ENCODE measurements around the gene ADAMTS14.

The ADAMTS14 gene

DNA sequence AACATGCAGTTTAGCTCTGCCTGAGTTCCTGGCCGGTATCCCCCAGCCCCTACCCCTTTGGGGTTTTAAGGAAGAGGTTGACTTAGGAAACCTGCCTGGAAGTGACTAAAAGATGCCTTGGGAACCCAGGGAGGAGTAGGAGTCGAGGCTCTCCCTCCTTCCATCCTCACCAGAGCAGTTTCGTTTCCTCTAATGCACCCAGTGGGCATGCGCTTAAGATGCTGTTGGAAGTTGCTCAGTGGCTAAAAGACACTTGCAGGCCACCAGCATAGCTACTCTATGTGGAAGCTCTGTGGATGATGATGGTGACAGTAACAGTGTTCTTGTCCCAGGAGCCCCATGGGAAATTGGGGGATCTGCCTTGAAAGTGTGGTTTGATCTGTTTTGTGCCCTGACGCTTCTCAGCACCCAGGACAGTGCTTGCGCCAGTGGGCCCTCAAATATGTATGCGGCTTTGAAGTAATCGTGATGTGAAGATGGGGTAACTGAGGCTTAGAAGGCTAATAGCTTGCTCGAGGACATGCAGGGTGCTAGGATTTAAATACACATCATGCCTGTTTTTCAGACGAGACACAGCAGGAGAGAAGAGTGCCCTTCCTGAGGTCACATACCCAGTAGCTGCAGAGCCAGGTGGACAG, 80.8 kb downstream of the ADAMTS14 start:
- no peak overlapping the region for H3K27ac ChIP-seq (ENCODE audit: low read length)
- H3K36me3 ChIP-seq (ENCODE audit: insufficient read depth, low read length): no peaks in the 10 kb centered on the region
- DNase-seq: no peak

DNA sequence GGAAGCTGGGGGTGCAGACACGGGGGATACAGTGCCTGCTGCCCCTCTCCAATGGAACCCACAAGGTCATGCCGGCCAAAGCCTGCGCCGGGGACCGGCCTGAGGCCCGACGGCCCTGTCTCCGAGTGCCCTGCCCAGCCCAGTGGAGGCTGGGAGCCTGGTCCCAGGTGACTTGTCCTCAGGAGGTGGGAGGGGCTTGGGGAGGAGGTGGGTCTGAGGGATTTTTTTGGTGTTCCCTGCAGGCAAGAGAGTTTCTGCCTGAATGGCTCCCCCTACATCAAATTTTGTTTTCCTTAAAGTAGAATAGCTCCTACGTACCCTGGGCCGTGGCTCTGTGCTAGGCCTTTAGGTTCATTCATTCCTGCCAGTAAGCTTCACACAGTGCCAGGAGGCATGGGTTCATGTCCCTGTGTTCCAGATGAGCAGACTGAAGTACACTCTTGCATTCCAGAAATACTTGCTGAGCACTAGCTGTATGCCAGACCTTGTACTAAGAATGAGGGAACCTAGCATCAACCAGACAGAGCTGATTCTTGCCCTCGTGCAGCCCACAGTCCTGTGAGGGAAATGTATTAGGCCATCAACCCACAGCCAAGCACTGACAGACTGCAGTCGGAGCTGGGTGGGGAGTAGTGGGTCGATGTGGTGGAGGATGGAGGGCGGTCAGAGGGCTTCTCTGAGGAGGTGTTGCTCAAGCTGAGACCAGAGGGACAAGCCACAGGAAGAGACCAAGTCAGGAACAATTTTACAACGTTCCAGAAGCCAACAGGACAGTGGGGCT, 81.7 kb downstream of the ADAMTS14 start:
- ATAC-seq (ENCODE audit: insufficient read depth, low read depth) (no peak), DNase-seq (no peak)
- Histone ChIP-seq H3K4me3 (ENCODE audit: low read depth in 1 of 2, low read length in 2 of 2) (no peak overlapping the region), H4K20me1 (ENCODE audit: insufficient read depth, low read length) (no peaks in the 10 kb centered on the region), H3K9me3 (ENCODE audit: insufficient read depth, low read length, severe bottlenecking) (no peaks in the 10 kb centered on the region), H3K4me1 (ENCODE audit: insufficient read depth, low read length) (peaks cover 4% of the 10 kb centered on the region; the same call in 1 of the 2 replicates), H3K36me3 (ENCODE audit: insufficient read depth, low read length) (no peaks in the 10 kb centered on the region), H2AFZ (ENCODE audit: low read depth, low read length) (no peak overlapping the region), H3K27ac (ENCODE audit: low read length) (no peak overlapping the region), H3K9ac (ENCODE audit: low read depth, low read length) (no peak overlapping the region), H3K79me2 (ENCODE audit: insufficient read depth, low read length) (no peaks in the 10 kb centered on the region), H3K27me3 (ENCODE audit: insufficient read depth, low read length, poor library complexity) (no peaks in the 10 kb centered on the region), H3K4me2 (ENCODE audit: insufficient read depth, low read length) (no peak overlapping the region)
- TF ChIP-seq, protein P1, sequence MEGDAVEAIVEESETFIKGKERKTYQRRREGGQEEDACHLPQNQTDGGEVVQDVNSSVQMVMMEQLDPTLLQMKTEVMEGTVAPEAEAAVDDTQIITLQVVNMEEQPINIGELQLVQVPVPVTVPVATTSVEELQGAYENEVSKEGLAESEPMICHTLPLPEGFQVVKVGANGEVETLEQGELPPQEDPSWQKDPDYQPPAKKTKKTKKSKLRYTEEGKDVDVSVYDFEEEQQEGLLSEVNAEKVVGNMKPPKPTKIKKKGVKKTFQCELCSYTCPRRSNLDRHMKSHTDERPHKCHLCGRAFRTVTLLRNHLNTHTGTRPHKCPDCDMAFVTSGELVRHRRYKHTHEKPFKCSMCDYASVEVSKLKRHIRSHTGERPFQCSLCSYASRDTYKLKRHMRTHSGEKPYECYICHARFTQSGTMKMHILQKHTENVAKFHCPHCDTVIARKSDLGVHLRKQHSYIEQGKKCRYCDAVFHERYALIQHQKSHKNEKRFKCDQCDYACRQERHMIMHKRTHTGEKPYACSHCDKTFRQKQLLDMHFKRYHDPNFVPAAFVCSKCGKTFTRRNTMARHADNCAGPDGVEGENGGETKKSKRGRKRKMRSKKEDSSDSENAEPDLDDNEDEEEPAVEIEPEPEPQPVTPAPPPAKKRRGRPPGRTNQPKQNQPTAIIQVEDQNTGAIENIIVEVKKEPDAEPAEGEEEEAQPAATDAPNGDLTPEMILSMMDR (IDR thresholded peaks at IDR 0.05; ENCODE audit: borderline replicate concordance, extremely low read depth, low read length, poor library complexity, severe bottlenecking): no peak
- TF ChIP-seq EZH2 (IDR thresholded peaks at IDR 0.05; ENCODE audit: borderline replicate concordance, low read depth, low read length, severe bottlenecking): no peak

More for the DNA sequence above, 80.8 kb downstream of the ADAMTS14 start:
- no peak for TF ChIP-seq EZH2 (IDR thresholded peaks at IDR 0.05; ENCODE audit: borderline replicate concordance, low read depth, low read length, severe bottlenecking)
- TF ChIP-seq, protein P1 (IDR thresholded peaks at IDR 0.05; ENCODE audit: borderline replicate concordance, extremely low read depth, low read length, poor library complexity, severe bottlenecking): no peak
- ATAC-seq (ENCODE audit: insufficient read depth, low read depth): no peak
- Histone ChIP-seq H3K27me3 (ENCODE audit: insufficient read depth, low read length, poor library complexity) (no peaks in the 10 kb centered on the region), H3K79me2 (ENCODE audit: insufficient read depth, low read length) (no peaks in the 10 kb centered on the region), H3K9ac (ENCODE audit: low read depth, low read length) (no peak overlapping the region), H2AFZ (ENCODE audit: low read depth, low read length) (no peak overlapping the region), H3K9me3 (ENCODE audit: insufficient read depth, low read length, severe bottlenecking) (no peaks in the 10 kb centered on the region), H4K20me1 (ENCODE audit: insufficient read depth, low read length) (no peaks in the 10 kb centered on the region), H3K4me2 (ENCODE audit: insufficient read depth, low read length) (no peak overlapping the region), H3K4me3 (ENCODE audit: low read depth in 1 of 2, low read length in 2 of 2) (no peak overlapping the region), H3K4me1 (ENCODE audit: insufficient read depth, low read length) (no peaks in the 10 kb centered on the region)

DNA sequence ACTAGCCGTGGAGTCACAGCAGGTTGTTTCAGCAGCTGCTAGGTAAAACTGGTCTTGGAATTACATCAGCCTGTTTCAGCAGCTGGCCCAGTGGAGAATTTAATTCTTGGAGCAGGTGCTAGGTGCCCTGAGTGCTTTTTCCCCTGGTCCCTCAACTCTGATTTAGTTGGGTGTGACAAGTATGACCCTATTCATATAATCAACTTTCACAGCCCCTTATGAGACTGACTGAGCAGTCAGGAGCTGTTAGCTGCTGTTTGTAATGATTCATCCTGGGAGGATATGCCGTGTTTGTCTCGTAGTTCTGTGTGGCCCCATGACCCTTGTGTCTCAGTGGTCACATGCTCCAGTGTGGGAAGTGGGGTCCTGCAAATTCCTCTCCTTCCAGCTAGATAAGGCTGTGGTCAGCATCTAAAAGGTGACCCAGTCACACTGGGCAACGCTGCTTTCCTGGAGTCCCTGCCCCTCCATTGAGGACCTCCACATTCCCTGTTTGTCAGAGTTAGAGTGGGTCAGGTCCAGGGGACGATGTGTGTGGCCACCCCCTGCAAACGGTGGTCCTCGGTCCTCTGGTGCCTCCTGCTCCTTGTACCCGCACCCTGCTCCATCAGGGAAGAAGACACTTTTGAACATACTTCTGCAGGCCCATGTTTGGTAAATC, 84.5 kb downstream of the ADAMTS14 start:
- Histone ChIP-seq H3K9me3 (ENCODE audit: insufficient read depth, low read length, severe bottlenecking) (no peaks in the 10 kb centered on the region), H3K27ac (ENCODE audit: low read length) (no peak overlapping the region), H3K4me3 (ENCODE audit: low read depth in 1 of 2, low read length in 2 of 2) (no peak overlapping the region), H4K20me1 (ENCODE audit: insufficient read depth, low read length) (no peaks in the 10 kb centered on the region), H3K4me1 (ENCODE audit: insufficient read depth, low read length) (peaks cover 15% of the 10 kb centered on the region), H3K36me3 (ENCODE audit: insufficient read depth, low read length) (no peaks in the 10 kb centered on the region), H2AFZ (ENCODE audit: low read depth, low read length) (no peak overlapping the region), H3K4me2 (ENCODE audit: insufficient read depth, low read length) (no peak overlapping the region), H3K27me3 (ENCODE audit: insufficient read depth, low read length, poor library complexity) (no peaks in the 10 kb centered on the region), H3K79me2 (ENCODE audit: insufficient read depth, low read length) (no peaks in the 10 kb centered on the region), H3K9ac (ENCODE audit: low read depth, low read length) (no peak overlapping the region)
- no peak for ATAC-seq (ENCODE audit: insufficient read depth, low read depth)
- TF ChIP-seq EZH2 (IDR thresholded peaks at IDR 0.05; ENCODE audit: borderline replicate concordance, low read depth, low read length, severe bottlenecking): no peak
- TF ChIP-seq, protein P1 (IDR thresholded peaks at IDR 0.05; ENCODE audit: borderline replicate concordance, extremely low read depth, low read length, poor library complexity, severe bottlenecking): no peak
- DNase-seq: no peak
